Stimulated activated CD8-positive, alpha-beta memory T cell treated with anti-CD3 and anti-CD28 coated beads, Interleukin-15, amount 100 ng/mL, for 1 hour (primary cell): ENCODE data around the gene CFAP69.
A peak's percentile ranks its signal among the peaks of the same experiment; 100 is the strongest.

Experiments used
- DNase-seq: peaks from one replicate; pipeline ENCODE4 v3.0.0-alpha.2; 2020; ENCODE audit warnings: low read depth

The CFAP69 gene

DNA sequence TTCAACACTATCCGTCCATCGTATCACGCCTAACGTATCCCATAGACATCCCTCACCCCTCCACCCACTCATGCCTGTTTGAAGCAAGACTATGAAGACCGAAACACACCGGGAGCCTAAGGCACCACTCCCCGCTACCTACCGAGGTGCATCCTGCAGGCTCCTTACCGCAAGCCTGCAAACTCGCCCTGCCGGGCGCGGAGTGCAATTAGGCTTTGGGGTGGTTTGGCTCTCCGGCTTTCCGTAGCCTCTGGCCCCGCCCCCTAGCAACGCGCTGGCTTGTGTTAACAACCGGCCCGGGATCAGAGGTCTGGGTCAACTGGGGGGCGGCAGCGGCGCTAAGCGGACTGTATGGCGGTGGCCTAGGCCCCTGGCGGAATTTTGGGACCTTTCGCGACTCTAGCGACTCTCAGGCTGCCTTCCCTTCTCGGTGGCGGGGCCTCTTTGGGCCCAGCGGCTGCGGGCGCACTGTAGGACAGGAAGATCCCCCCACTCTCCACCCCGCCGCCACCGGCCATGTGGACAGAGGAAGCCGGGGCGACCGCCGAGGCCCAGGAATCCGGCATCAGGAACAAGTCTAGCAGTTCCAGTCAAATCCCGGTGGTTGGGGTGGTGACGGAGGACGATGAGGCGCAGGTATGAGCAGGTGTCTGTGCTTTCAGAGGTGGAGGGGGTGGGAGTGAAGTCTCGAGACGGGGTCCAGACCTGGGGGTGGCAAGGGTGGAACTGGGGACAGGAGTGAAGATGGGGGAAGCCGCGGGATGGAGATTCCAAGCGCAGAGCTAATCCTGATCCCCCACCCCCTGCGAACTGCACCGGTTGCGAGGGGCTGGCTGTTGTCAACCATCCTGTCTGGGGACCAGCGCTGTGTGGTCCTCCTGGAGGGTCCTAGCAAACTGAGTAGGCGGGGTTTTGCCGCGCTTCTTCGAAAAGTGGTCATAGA, at the start of gene CFAP69:
TSS of gene CFAP69 (plus strand) at position 266 of the 943 bp plus-strand sequence. CDS start at position 517, 251 bp downstream.
- DNase-seq: peak; percentile 77

GRCh38 chr7:90201500-90202195, 43.3 kb upstream of the CFAP69 start:
- no peak for DNase-seq

DNA sequence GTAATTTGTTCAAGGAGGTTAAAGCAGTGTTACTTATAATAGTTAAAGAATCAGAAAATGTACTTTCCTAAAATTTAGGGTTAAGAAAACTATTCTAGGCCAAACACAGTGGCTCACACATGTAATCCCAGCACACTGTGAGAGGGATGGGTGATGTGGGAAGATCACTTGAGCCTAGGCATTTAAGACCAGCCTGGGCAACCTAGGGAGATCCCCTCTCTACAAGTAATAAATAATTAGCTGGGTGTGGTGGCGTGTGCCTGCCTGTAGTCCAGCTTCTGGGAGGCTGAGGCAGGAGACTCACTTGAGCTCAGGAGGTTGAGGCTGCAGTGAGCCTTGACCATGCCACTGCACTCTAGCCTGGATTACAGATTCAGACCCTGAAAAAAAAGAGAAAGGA, 37.0 kb upstream of the CFAP69 start:
- DNase-seq: no peak

DNA sequence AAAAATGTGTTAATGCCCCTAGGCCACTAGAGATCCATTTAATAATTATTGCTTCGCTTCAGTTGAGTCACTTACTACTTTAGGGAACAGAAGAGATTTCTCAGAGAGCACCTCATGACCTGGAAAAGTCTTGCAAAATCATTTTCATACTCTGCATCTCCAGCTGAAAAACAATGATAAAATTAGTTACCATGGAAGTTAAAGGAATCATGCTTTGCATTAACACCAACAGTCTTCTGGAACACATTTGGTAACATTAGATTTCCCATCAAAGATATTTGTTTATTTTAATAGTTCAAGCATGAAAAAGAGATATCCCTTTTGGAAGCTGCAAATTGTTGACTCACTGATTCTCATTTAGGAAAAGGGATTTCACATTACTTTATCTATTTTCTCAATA, 35.2 kb upstream of the CFAP69 start:
- DNase-seq: no peak

- no peak for DNase-seq
These were observed 34.5 kb upstream of the CFAP69 start for GRCh38 chr7:90210475-90210874.

GRCh38 chr7:90210981-90211380, 34.0 kb upstream of the CFAP69 start:
- DNase-seq: no peak

GRCh38 chr7:90211391-90212148, 33.4 kb upstream of the CFAP69 start, which contains the start of gene STEAP2:
STEAP2 (plus strand) TSS chr7:90211740; CDS start chr7:90225083, 13,343 bp downstream.
- DNase-seq: no peak

- DNase-seq: no peak
These were observed 32.9 kb upstream of the CFAP69 start for GRCh38 chr7:90212149-90212495.

- DNase-seq: no peak
These were observed 31.5 kb upstream of the CFAP69 start for GRCh38 chr7:90213521-90213920.

DNA sequence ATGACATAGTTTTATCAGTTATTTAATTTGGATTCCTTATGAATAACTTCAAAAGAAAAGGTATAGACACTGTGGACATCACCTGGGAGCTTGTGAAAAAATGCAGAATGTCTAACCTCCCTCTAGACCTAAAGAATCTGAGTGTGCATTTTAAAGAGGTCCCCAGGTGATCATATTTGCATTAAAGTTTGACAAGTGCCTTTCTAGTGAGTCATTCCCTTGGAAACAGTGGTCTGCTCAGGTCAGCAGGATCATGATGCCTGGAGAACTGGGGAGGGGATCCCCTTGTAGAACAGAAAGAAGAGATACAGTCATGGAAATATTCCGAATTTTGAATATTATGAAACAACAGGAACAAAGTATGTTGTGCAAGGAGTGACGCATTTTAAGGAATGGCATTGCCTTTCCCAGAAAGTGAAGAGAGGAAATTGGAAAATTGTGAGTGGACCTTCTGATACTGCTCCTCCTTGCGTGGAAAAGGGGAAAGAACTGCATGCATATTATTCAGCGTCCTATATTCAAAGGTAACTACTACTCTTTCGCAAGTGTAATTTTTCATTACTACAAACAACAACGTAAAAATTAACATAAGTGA, 28.8 kb upstream of the CFAP69 start:
- DNase-seq: no peak

- DNase-seq: no peak
These were observed 28.2 kb upstream of the CFAP69 start for GRCh38 chr7:90216771-90217170.

DNA sequence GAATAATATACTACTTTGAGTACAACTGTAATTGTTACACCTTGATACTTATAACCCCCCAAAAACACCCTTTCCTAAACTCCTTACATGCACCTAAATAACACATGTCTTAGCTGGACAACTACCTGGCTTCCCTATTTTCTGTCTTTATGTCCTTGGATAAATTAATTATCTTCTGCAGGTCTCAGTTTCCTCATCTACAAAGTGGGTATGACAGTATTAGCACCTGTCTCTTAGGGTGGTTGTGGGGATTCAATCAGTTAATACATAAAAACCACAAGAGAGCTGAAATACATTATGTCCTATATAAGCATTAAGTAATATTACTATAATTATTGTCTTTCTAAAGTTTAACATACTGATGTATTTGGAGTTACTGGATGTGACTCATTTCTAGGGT, 22.6 kb upstream of the CFAP69 start:
- no peak for DNase-seq

DNA sequence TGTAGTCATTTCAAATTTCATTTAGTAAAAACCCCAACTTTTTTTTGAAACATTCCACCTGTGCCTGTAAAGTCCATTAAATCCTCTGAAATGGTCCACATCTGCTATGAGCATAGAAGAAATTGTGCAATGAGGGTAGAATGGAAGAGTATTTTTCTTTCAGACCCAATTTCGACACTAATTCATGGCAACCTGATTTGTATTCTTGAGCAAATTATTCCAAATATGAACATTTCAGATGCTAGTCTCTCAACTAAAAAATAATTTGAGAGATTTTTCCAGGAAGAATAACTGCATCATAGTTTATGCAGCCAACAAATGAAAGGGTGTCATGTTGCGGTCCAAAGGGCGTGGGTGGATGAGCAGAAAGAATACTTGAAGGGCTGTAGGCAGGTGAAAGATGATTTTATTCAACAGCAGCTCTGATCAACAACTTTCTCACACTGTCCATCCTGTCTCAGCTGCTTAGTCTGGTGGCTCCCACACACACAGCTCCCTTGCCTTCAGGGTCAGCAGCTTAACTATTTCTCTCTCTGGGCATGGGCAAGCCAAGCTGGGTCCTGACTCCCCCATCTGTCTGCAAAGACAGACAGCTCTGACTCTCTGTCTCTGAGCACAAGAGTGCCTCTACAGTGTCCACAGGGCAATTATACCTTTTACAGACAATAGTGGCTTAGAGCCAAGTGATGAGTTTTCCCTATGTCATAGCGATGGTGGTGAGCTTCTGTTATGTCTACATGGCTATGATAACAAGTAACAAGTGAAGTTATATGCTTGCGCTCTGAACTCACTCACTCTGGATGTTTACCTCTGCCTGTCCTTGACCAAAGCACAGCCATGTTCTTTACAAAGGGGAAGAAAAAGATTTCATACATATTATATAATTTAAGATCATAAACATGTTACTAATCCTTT, 21.9 kb upstream of the CFAP69 start:
- DNase-seq: no peak

GRCh38 chr7:90224195-90224594, 20.8 kb upstream of the CFAP69 start:
- no peak for DNase-seq

DNA sequence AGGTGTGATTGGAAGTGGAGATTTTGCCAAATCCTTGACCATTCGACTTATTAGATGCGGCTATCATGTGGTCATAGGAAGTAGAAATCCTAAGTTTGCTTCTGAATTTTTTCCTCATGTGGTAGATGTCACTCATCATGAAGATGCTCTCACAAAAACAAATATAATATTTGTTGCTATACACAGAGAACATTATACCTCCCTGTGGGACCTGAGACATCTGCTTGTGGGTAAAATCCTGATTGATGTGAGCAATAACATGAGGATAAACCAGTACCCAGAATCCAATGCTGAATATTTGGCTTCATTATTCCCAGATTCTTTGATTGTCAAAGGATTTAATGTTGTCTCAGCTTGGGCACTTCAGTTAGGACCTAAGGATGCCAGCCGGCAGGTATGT, 19.8 kb upstream of the CFAP69 start:
- no peak for DNase-seq

- no peak for DNase-seq
These were observed 19.4 kb upstream of the CFAP69 start for GRCh38 chr7:90225601-90226000.

- DNase-seq: no peak
These were observed 17.7 kb upstream of the CFAP69 start for GRCh38 chr7:90227259-90227658.

- no peak for DNase-seq
These were observed 15.3 kb upstream of the CFAP69 start for GRCh38 chr7:90229682-90230081.

DNA sequence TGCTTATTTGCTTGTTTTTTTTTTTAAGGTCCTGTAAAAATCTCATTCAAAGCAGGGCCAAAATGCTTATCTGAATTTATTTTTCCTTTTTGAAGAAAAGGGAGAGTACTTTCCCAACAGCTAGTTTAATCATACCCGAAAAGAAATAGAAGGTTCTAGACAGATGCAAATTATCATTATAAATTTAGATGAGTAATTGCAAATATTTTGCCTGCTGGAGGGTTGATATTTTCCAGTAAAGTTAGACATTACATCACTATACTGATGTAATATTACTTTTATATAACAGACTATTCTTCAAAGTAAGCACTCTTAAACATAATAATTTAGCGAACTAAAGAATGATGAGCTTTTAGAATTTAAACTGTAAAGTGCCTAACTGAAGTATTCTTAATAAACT, 14.1 kb upstream of the CFAP69 start:
- DNase-seq: no peak

DNA sequence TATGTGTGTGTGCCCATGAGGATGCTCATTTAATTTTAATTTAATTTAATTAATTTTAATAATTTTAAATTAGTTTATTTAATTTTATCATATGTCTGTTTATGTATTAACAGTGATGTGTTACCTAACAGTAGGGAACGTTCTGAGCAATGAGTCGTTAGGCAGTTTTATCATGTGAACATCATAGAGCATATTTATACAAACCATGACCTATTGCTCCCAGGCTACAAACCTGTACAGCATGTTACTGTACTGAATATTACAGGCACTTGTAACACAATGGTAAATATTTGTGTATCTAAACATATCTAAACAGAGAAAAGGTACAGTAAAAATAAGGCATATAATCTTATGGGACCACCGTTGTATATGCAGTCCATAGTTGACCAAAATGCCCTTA, 13.7 kb upstream of the CFAP69 start:
- DNase-seq: no peak

- DNase-seq: no peak
These were observed 12.5 kb upstream of the CFAP69 start for GRCh38 chr7:90232430-90232829.
